ENCODE measurements around the gene KLF6. TPM values are rescaled to one million over a fixed set of nuclear protein-coding genes. Genes with fewer than 3 reads are reported as not detected.

Gene KLF6
- total RNA-seq, 2 experiments from 2014 or later, result 19.2 to 43.0 TPM

- TF ChIP-seq CTCF (conservative IDR thresholded peaks at IDR 0.05; ENCODE audit: low read length), result no peak
- TF ChIP-seq EZH2phosphoT487 (IDR thresholded peaks at IDR 0.05; ENCODE audit: borderline replicate concordance, low read depth, low read length), result no peak
- ChIA-PET CTCF (ENCODE audit: unreplicated experiment) (no interaction called here), POLR2A (interaction anchor here (0.6 to 0.8 kb wide), 2 partner anchors 19 to 149 kb away, joined by 3 to 4 read pairs; no protein-coding TSS in a partner anchor)
- H3K9me3 ChIP-seq (ENCODE audit: low read length), result no peaks in the 10 kb centered on the region
- BruUV-seq (replicated peaks), result no TSS peak
- intact Hi-C loops (cut with micrococcal nuclease; ENCODE audit: unreplicated experiment), result no loop called here
- no peak for DNase-seq (ENCODE audit: low spot score)
- no peaks in the 10 kb centered on the region for H3K36me3 ChIP-seq (ENCODE audit: insufficient read depth, low read length)
- no peaks in the 10 kb centered on the region for H4K20me1 ChIP-seq (ENCODE audit: insufficient read depth, low read length)
- peaks cover 33% of the 10 kb centered on the region for H3K4me1 ChIP-seq (ENCODE audit: insufficient read depth, low read length, poor library complexity, severe bottlenecking)
- no peak overlapping the region for H3K4me3 ChIP-seq (ENCODE audit: low read depth, low read length, poor library complexity, severe bottlenecking)
- H3K4me2 ChIP-seq (ENCODE audit: low read length), result no peak overlapping the region
- H3K79me2 ChIP-seq (ENCODE audit: insufficient read depth, low read depth, low read length), result no peaks in the 10 kb centered on the region
- no peak overlapping the region for H3K27ac ChIP-seq (ENCODE audit: low read depth, low read length, poor library complexity, severe bottlenecking)
- no peaks in the 10 kb centered on the region for H3K9me2 ChIP-seq (ENCODE audit: insufficient read depth, low read length)
- no peak overlapping the region for H2AFZ ChIP-seq (ENCODE audit: low read length)
These were observed 26.5 kb downstream of the KLF6 start for GRCh38 chr10:3758491-3758970.

- DNase-seq (ENCODE audit: low spot score), result peak; percentile 33
- H2AFZ ChIP-seq (ENCODE audit: low read length), result no peak overlapping the region
- ChIA-PET CTCF (ENCODE audit: unreplicated experiment) (no interaction called here), POLR2A (interaction anchor here (0.6 to 0.8 kb wide), 2 partner anchors 18 to 149 kb away, joined by 3 to 4 read pairs; no protein-coding TSS in a partner anchor)
- H3K4me3 ChIP-seq (ENCODE audit: low read depth, low read length, poor library complexity, severe bottlenecking), result no peak overlapping the region
- TF ChIP-seq CTCF (conservative IDR thresholded peaks at IDR 0.05; ENCODE audit: low read length) (no peak), EZH2phosphoT487 (IDR thresholded peaks at IDR 0.05; ENCODE audit: borderline replicate concordance, low read depth, low read length) (no peak)
- H3K4me2 ChIP-seq (ENCODE audit: low read length), result no peak overlapping the region
- H3K4me1 ChIP-seq (ENCODE audit: insufficient read depth, low read length, poor library complexity, severe bottlenecking), result peaks cover 33% of the 10 kb centered on the region
- no peaks in the 10 kb centered on the region for H3K9me2 ChIP-seq (ENCODE audit: insufficient read depth, low read length)
- no peaks in the 10 kb centered on the region for H3K79me2 ChIP-seq (ENCODE audit: insufficient read depth, low read depth, low read length)
- H3K27ac ChIP-seq (ENCODE audit: low read depth, low read length, poor library complexity, severe bottlenecking), result no peak overlapping the region
- intact Hi-C loops (cut with micrococcal nuclease; ENCODE audit: unreplicated experiment), result no loop called here
- no peaks in the 10 kb centered on the region for H3K36me3 ChIP-seq (ENCODE audit: insufficient read depth, low read length)
- no peaks in the 10 kb centered on the region for H3K9me3 ChIP-seq (ENCODE audit: low read length)
- H4K20me1 ChIP-seq (ENCODE audit: insufficient read depth, low read length), result no peaks in the 10 kb centered on the region
- BruUV-seq (replicated peaks), result no TSS peak
These were observed 27.1 kb downstream of the KLF6 start for GRCh38 chr10:3757638-3758490.

- ChIA-PET CTCF (ENCODE audit: unreplicated experiment) (no interaction called here), POLR2A (interaction anchor here (0.6 kb wide), 1 partner anchor 56 kb away, joined by 6 read pairs; no protein-coding TSS in a partner anchor)
- TF ChIP-seq EZH2phosphoT487 (IDR thresholded peaks at IDR 0.05; ENCODE audit: borderline replicate concordance, low read depth, low read length) (no peak), CTCF (conservative IDR thresholded peaks at IDR 0.05; ENCODE audit: low read length) (no peak)
- Histone ChIP-seq H3K4me1 (ENCODE audit: insufficient read depth, low read length, poor library complexity, severe bottlenecking) (peaks cover 33% of the 10 kb centered on the region), H3K27ac (ENCODE audit: low read depth, low read length, poor library complexity, severe bottlenecking) (no peak overlapping the region), H3K36me3 (ENCODE audit: insufficient read depth, low read length) (no peaks in the 10 kb centered on the region), H2AFZ (ENCODE audit: low read length) (no peak overlapping the region), H3K9me2 (ENCODE audit: insufficient read depth, low read length) (no peaks in the 10 kb centered on the region), H4K20me1 (ENCODE audit: insufficient read depth, low read length) (no peaks in the 10 kb centered on the region), H3K4me2 (ENCODE audit: low read length) (no peak overlapping the region), H3K79me2 (ENCODE audit: insufficient read depth, low read depth, low read length) (no peaks in the 10 kb centered on the region), H3K4me3 (ENCODE audit: low read depth, low read length, poor library complexity, severe bottlenecking) (no peak overlapping the region), H3K9me3 (ENCODE audit: low read length) (no peaks in the 10 kb centered on the region)
- intact Hi-C loops (cut with micrococcal nuclease; ENCODE audit: unreplicated experiment), result no loop called here
- BruUV-seq (replicated peaks), result no TSS peak
- DNase-seq (ENCODE audit: low spot score), result peak; percentile 23
These were observed 27.8 kb downstream of the KLF6 start for GRCh38 chr10:3757250-3757637.
